NCI-H2171 (cell line): Measurements from ENCODE around the gene TDRD9.
"Not testable (repeated sequence)": the region's sequence is repeated elsewhere in the genome, so short reads cannot be mapped to it uniquely, and the experiment has no call there.

Experiments used
- DNase-seq: peaks from one replicate; lab custom pipeline; 2025; lab: John Stamatoyannopoulos, UW

TDRD9 gene

DNA sequence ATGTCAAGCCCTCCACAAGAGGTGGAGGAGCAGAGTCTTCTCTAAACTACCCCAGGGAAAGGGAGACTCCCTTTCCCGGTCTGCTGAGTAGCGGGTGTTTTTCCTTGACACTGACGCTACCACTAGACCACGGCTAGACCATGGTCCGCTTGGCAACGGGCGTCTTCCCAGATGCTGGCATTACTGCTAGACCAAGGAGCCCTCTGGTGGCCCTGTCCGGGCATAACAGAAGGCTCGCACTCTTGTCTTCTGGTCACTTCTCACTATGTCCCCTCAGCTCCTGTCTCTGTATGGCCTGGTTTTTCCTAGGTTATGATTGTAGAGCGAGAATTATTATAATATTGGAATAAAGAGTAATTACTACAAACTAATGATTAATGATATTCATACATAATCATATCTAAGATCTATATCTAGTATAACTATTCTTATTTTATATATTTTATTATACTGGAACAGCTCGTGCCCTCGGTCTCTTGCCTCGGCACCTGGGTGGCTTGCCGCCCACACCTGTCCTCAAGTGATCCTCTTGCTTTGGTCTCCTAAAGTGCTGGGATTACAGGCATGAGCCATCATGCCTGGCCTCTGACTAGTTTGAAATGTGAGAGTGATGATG is 52.5 kb downstream of the TDRD9 start:
- not testable (repeated sequence) for DNase-seq

- DNase-seq = no peak
These were observed 55.9 kb downstream of the TDRD9 start for GRCh38 chr14:103984196-103984595.

GRCh38 chr14:103989034-103989433 is 60.8 kb downstream of the TDRD9 start:
- no peak for DNase-seq

DNA sequence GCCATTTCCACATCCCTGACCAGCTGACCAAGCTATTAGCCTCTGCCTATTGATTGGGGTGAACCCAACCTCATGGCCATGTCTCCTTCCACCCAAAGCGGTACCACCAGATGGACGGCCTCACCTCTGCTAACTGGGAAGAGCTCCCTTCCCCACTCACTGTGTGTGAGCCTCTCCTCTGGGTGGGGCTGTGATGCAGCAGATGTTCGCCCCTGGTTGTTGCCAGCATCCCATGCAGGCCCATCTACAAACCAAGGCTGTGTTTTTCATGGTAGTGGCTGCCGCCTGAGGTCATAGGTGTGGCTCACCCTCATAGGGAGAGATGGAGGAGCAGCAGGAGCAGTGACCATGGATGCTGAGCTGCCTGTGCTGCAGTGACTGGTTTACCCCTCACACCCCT is 61.7 kb downstream of the TDRD9 start:
- DNase-seq = no peak

GRCh38 chr14:103994535-103995184 is 66.4 kb downstream of the TDRD9 start:
- DNase-seq = no peak

GRCh38 chr14:103995876-103996275 is 67.6 kb downstream of the TDRD9 start:
- no peak for DNase-seq

- no peak for DNase-seq
These were observed 69.1 kb downstream of the TDRD9 start for GRCh38 chr14:103997391-103997790.

DNA sequence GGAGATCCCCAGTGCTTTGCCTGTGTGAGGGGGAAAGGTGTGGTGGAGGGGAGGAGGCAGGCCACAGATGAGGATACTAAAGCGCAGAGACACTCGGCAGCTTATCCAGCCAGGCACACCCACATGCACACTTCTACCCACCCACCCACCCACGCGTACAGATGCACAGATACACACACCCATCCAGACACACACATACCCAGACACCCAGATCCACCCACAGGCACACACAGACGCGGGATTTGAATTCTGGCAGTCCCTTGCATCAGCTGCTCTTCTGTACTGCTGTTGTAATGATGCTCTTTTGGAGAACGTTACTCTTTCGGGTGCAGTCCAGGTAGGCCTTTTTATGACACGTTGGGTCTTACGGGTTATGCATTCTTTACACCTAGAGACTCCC is 69.8 kb downstream of the TDRD9 start:
- DNase-seq = no peak

DNA sequence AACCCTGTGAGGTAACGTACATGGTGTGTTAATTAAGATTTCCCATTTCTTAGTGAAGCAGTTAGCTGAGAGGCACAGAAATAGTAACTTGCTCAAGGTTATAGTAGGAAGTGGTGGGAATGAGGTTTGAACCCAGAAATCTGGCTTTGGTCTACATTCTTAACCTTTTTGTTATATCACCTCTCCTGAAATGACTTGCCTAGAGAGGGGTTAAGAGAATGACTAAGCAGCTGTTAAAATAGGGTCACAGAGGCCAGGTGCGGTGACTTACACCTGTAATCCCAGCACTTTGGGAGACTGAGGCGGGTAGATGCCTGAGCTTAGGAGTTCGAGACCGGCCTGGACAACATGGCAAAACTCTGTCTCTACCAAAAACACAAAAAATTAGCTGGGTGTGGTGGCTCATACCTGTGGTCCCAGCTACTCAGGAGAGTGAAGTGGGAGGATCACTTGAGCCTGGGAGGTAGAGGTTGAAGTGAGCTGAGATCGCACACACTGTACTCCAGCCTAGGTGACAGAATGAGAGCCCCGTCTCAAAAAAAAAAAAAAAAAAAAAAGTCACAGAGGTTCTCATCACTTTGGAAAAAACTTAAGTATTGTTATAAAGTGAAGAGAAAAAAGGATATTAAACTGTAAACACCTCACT is 71.7 kb downstream of the TDRD9 start:
- DNase-seq = no peak

DNA sequence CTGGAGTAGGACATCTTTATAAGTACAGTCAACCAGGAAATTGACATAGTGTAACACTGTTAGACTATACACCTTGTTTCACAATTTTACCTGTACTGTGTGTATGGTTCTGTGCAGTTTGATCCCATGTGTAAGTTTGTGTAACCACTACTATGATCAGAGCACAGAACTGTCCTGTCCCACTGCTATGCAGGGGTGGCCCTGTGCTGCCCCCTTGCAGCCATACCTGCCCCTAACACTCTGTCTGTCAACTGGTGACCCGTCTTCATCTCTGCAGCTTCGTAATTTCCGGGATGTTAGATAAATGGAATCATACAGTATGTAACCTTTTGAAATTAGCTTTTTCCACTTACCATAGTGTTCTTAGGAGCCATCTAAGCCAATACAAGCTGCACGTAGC is 72.7 kb downstream of the TDRD9 start:
- no peak for DNase-seq

DNA sequence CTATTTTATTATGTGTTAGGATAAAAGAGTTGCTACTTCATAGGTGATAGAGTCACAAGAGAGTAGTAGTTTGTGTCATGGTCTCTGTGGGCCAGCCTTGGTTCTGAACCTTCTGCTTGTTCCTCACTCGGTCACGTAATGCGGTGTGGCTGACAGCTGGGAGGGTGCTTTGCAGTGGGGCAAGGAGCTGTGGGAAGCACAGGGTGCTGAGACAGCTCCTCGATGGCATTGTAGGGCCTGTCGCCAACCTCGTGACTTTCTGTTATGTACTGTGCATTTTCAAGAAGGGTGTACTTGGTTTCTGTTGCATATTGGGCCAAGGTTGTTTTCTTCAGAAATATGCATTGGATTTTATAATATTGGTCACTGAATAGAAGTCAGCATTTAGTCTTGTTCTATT is 75.4 kb downstream of the TDRD9 start:
- DNase-seq = no peak

DNA sequence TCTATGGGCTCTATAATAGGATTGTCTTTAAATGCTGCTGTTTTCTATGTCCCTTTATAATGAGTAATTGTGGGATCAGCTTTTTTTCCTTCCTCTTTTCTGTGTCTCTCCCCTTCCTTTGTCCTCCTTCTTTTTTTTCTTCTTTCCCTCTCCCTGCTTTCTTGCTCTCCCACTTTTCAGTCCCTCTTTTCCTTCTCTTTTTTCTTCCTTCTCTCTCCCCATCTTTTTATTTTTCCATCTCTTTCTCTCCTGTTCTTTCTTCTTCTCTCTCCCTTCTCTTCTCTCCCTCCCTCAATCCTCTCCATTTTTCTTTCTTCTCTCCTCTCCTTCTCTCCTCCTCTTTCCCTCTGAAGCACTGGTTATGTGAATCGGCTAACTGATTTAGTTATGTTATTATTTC is 76.6 kb downstream of the TDRD9 start:
- no peak for DNase-seq

DNA sequence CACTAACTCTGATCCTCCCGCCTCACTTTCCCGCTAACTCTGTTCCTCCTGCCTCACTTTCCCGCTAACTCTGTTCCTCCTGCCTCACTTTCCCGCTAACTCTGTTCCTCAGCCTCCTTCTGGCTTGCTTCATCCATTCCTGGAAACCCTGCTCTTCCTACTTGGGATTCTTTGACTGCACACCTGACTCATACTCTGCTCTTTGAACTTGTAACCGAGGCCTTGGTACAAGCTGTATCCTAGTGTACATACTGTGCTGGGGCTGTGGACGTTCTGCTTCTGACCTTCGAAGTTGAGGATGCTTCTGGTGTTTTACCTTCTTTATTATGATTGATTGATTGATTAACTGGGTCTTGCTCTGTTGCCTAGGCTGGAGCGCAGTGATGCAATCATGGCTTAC is 77.2 kb downstream of the TDRD9 start:
- DNase-seq = no peak

DNA sequence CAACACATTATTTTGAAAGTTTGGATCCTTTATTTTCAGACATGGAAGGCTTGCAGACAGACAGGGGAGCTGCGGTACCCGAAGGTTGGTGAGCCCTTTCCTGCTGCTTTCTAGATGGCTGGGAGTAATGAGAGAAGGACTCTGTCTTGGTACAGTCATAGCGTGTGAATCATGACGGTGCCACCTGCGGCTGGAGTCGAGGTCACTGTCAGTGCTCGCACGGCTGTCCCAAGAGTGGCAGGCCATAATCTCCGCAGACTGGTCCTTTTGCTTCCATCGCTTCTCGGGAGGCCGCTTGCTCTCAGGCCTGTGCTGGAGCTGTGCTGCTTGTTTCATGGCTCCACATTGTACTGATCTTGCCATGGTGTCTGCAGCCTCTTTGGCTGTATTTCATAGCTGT is 78.9 kb downstream of the TDRD9 start:
- DNase-seq = no peak

DNA sequence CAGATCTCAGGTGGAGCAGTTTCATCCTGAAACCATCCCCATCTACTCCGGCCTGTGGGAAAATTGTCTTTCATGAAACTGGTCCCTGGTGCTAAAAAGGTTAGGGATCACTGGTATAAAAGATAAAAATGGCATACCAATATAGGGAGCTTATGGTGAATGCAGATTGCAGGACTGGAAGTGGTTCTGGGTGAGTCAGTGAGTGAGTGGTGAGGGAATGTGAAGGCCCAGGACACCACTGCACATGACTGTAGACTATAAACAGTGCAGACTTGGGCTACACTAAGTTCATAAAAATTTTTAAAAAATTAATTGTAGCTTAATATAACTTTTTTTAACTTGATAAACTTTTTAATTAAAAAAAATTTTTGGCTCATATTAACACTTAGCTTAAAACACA is 81.0 kb downstream of the TDRD9 start:
- no peak for DNase-seq

- DNase-seq = no peak
These were observed 83.7 kb downstream of the TDRD9 start for GRCh38 chr14:104011824-104012517.

DNA sequence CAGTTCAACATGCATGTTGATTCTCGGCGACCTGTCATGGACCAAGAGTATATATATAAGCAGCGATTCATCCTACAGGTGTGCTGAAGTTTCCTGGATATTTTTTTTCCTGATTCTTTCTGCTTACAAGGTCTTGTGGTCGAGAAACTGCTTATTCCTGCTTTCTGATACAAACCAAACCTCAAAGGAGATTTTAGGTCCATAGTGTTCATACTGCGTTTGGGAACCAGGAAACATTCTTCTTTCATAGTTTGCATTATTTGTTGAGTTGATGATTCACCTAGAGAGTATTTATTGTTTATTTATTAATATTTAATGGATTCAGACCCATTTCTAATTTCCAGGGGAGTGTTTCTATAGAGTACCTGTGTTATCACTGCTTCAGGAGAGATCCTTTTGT is 86.5 kb downstream of the TDRD9 start:
- DNase-seq = no peak

DNA sequence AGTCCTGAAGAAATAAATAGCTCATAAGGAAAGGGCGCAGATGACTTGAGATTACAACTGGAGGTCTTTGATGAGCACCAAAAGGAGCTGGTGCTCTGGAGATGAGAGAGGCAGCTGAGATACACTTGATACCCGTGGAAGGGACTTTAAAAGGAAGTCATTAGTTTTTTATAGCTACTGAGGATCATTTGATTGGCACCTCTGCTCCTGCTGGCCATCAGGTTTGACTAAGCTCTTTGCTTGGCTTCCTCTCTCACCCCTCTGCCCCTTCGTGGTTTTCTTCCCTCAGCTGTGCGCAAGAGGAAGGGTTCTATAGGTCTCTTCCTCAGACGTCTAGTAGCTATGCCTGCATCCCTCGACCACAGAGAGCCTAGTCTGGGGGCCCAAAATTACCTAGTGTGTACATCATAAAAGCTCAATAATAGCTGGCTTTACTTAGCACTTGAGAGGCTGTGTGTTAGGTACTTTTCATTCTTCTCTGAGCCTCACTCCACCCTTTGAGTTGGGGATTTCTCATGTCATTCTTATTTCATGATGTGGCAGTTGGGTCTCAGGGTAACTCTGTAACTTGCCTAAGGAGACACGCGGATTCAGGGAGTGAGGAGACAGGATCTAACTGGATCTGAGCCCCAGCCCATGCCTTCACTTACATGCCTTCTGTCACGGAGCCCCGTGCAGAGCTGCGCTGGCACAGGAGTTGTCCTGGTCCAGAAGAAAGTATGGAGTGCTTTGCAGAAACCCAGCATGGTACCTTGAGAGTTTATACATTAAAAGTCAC is 88.8 kb downstream of the TDRD9 start:
- DNase-seq = no peak

GRCh38 chr14:104019029-104019428 is 90.8 kb downstream of the TDRD9 start:
- DNase-seq = no peak

GRCh38 chr14:104019806-104020205 is 91.5 kb downstream of the TDRD9 start:
- no peak for DNase-seq

DNA sequence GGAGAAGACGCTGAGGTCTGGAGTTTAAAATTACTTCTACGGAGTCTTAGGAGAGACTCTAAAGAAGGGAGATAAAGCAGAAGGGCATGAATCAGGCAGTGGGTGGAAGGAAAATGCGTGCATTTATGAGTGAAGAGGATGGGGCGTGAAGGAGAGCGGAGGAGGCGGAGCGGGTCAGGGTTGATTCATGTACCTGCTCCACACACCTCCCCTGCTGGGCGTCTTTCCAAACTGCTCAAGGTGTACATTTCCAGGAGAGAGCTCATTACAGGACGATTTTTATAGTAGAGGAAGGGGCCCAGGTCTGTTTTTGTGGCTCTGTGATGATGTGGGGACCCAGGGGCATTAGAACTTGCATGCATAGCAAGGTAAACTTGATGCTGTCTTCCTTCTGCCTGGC is 92.2 kb downstream of the TDRD9 start:
- DNase-seq = no peak

GRCh38 chr14:104023325-104024055 is 95.2 kb downstream of the TDRD9 start:
- DNase-seq = no peak
